Calu3 (cell line): Measurements from ENCODE around the gene SPATA2L. TPM values are rescaled to one million over a fixed set of nuclear protein-coding genes. Genes with fewer than 3 reads are reported as not detected.

ENCODE experiments used
- BruUV-seq: library from RNA; stranded (reverse); fragments of 400-500 nt; replicated peaks from 2 replicates; lab custom pipeline; 2021; lab: Mats Ljungman, UMichigan
- CTCF ChIA-PET: fragments of 300-600 bp; sonication (Branson Sonifier 250); formaldehyde crosslinking; loops from one replicate; lab custom pipeline; 2022; ENCODE audit warnings: antibody characterized with exemption; lab: Charles Lee
- DNase-seq: peaks from one replicate; pipeline ENCODE4 v3.0.0; 2022
- H3K27ac Mint-ChIP-seq: one replicate; pipeline ENCODE4 v1.8.0; 2022; ENCODE audit warnings: mixed read lengths; ENCODE audit not compliant: unreplicated experiment
- H3K27me3 Mint-ChIP-seq: one replicate; pipeline ENCODE4 v1.8.0; 2022; ENCODE audit warnings: mixed read lengths; ENCODE audit not compliant: unreplicated experiment
- H3K36me3 Mint-ChIP-seq: one replicate; pipeline ENCODE4 v1.8.0; 2022; ENCODE audit warnings: mild to moderate bottlenecking, moderate library complexity, mixed read lengths; ENCODE audit not compliant: insufficient read depth, unreplicated experiment
- H3K4me1 Mint-ChIP-seq: one replicate; pipeline ENCODE4 v1.8.0; 2022; ENCODE audit warnings: mild to moderate bottlenecking, low read depth, mixed read lengths; ENCODE audit not compliant: unreplicated experiment
- H3K4me3 Mint-ChIP-seq: one replicate; pipeline ENCODE4 v1.8.0; 2022; ENCODE audit warnings: mild to moderate bottlenecking, low read depth, moderate library complexity, mixed read lengths; ENCODE audit not compliant: unreplicated experiment
- H3K9me3 Mint-ChIP-seq: one replicate; pipeline ENCODE4 v1.8.0; 2022; ENCODE audit warnings: low read depth, mixed read lengths; ENCODE audit not compliant: unreplicated experiment
- CTCF ChIP-seq: fragments of 200-600 bp; IDR thresholded peaks from one replicate; pipeline ENCODE4 v1.8.0; 2022; ENCODE audit warnings: antibody characterized with exemption; ENCODE audit not compliant: unreplicated experiment
- intact Hi-C: fragments of 100-400 bp; cut with micrococcal nuclease; formaldehyde crosslinking; loops from one replicate; pipeline ENCODE4 v1.10.0; 2022; ENCODE audit not compliant: unreplicated experiment
- total RNA-seq: library from RNA; stranded (reverse); gene quantifications from 2 replicates; pipeline ENCODE4 v1.2.3, GENCODE V29; 2022

SPATA2L gene
- total RNA-seq, 1 experiment from 2014 or later: 20.7 TPM

GRCh38 chr16:89736554-89736953 is 35.0 kb upstream of the SPATA2L start:
- no peak overlapping the region for H3K4me3 Mint-ChIP-seq

GRCh38 chr16:89733792-89734191 is 32.3 kb upstream of the SPATA2L start:
- CTCF ChIA-PET: no interaction called here
- TF ChIP-seq CTCF: no peak
- no TSS peak for BruUV-seq
- Mint-ChIP-seq H3K4me1 (no peaks in the 10 kb centered on the region), H3K27ac (no peak overlapping the region), H3K4me3 (no peak overlapping the region), H3K27me3 (no peaks in the 10 kb centered on the region), H3K36me3 (peaks cover 96% of the 10 kb centered on the region), H3K9me3 (no peaks in the 10 kb centered on the region)
- no peak for DNase-seq
- intact Hi-C loops: no loop called here

More at GRCh38 chr16:89736554-89736953, 35.0 kb upstream of the SPATA2L start:
- Mint-ChIP-seq H3K27me3 (no peaks in the 10 kb centered on the region), H3K9me3 (no peaks in the 10 kb centered on the region), H3K4me1 (no peaks in the 10 kb centered on the region), H3K27ac (no peak overlapping the region), H3K36me3 (peaks cover 97% of the 10 kb centered on the region)
- no peak for TF ChIP-seq CTCF
- no TSS peak for BruUV-seq
- DNase-seq: no peak
- CTCF ChIA-PET: no interaction called here
- intact Hi-C loops: no loop called here

- H3K9me3 Mint-ChIP-seq: no peaks in the 10 kb centered on the region
- no peak for DNase-seq
- no peak overlapping the region for H3K4me3 Mint-ChIP-seq
- CTCF ChIA-PET: no interaction called here
- H3K4me1 Mint-ChIP-seq: no peaks in the 10 kb centered on the region
- H3K36me3 Mint-ChIP-seq: peaks cover 94% of the 10 kb centered on the region
- TF ChIP-seq CTCF: no peak
- intact Hi-C loops: no loop called here
- BruUV-seq: no TSS peak
- no peak overlapping the region for H3K27ac Mint-ChIP-seq
- H3K27me3 Mint-ChIP-seq: no peaks in the 10 kb centered on the region
Observed at GRCh38 chr16:89733322-89733721, 31.8 kb upstream of the SPATA2L start.

- TF ChIP-seq CTCF: no peak
- DNase-seq: no peak
- H3K27me3 Mint-ChIP-seq: no peaks in the 10 kb centered on the region
- no peaks in the 10 kb centered on the region for H3K9me3 Mint-ChIP-seq
- no peak overlapping the region for H3K4me3 Mint-ChIP-seq
- H3K36me3 Mint-ChIP-seq: peaks cover 92% of the 10 kb centered on the region
- CTCF ChIA-PET: no interaction called here
- H3K4me1 Mint-ChIP-seq: no peaks in the 10 kb centered on the region
- intact Hi-C loops: no loop called here
- no peak overlapping the region for H3K27ac Mint-ChIP-seq
- no TSS peak for BruUV-seq
Observed at GRCh38 chr16:89732918-89733242, 31.4 kb upstream of the SPATA2L start.
